Germinal center (tissue), 1 donor: ENCODE data around the gene SCAMP1.

ENCODE experiments used
- DNase-seq: peaks from one replicate; pipeline ENCODE4 v3.0.0; 2012; ENCODE audit warnings: mixed read lengths, low spot score

The SCAMP1 gene

DNA sequence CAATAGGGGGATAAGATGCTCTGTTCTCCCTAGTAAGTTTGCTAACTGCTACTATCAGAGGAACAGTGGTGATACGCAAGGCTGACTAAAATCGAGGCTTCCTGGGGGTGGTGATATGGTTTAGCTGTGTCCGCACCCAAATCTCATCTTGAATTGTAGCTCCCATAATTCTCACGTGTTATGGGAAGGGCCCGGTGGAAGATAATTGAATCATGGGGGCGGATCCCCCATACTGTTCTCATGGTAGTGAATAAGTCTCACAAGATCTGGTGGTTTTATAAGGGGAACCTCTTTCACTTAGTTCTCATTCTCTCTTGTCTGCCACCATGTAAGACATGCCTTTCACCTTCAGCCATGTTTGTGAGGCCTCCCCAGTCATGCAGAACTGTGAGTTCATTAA, 153.0 kb downstream of the SCAMP1 start:
- no peak for DNase-seq

GRCh38 chr5:78514427-78515330, 154.3 kb downstream of the SCAMP1 start:
- no peak for DNase-seq

GRCh38 chr5:78515670-78516069, 155.3 kb downstream of the SCAMP1 start:
- DNase-seq = no peak

DNA sequence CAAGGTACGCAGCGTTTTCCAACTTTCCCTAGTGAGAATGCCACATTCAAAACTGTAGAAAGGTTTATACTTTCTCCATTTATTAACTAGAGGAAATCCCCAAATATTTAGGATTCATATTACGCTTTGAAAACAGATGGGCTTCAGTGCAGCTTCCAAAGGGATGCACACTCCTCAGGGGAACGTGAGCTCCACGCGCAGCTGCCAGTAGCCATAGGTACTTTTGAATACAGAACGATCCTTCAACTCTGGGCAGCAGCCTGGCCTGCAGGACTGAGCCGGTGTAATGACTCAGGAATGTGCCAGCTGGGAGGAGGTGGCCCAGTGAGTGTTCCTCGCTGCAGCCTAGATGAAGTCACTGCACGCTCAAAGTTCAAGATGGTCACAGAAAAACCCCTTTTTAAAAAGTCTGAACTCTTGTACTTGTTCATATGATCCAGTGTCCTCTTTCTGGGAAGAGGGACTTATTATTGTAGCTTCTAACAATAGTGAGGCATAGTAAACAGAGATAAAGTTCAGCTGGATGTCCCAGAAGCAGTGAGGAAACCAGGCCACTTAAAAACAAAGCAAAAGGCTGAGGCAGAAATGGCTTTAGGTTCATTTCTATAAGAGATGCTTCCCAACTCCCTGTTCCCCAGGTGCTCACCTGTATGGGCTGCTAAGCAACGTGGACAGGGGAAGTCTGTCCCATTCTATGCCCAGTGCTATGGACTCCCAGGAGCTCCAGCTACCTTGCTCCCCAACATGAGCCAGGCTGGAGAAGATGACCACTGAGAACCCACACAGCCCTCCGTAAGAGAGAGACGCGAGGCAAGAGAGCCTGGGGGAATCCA, 158.2 kb downstream of the SCAMP1 start:
- no peak for DNase-seq

- DNase-seq = no peak
Measured at GRCh38 chr5:78519198-78519941, 159.0 kb downstream of the SCAMP1 start.

DNA sequence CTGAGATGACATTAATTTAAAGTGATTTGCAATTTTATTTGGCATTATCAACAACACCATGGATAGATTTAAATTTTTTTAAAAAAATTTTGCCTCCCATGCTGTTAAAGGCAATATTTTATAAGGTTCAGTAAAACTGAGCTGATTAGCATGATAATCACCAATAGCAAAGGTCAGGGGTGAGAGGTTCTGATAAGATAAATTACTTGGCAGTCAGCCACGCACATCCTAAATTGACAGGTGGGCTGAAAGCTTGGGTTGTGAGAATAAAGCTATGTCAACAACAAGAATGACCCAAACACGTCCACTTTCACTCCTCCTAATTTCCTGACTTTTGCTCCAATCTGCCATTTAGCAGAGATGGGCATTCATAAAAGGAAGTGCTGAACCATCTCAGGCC, 161.0 kb downstream of the SCAMP1 start:
- DNase-seq = no peak

DNA sequence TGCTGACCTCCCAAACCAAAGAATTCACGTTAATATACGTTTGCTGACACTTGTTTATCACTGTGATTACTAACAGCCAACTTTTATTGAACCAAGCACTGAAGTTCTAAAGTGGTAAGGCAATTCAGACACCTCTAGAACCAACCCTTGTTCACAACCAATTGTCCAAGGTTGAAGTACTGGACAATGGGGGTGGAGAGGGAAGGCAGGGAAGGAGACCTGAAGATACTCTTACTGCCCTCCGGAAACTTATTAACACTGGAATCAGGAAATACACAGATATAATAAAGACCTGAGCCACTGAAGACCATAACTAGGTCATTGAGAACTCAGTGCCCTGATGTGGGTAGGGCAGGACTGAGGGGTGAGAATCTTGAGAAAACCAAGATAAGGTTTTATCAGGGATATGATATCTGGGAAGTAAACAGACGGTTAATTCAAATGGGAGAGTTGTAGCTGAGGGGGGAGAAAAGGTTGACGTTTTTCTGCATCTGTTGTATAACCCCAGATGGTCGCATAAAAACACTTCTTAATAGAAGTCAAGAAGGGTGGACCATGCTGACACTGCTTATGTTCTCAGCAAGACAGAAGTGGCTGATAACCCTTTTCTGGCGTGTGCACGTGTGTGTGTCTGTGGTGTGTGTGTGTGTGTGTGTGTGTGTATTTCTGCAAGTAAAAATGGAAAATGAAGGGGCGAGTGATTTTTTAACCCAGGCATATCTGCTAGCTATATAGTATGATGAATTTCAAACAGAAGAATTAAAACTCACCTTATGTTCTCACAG, 162.3 kb downstream of the SCAMP1 start:
- no peak for DNase-seq

GRCh38 chr5:78523314-78524193, 163.1 kb downstream of the SCAMP1 start:
- DNase-seq = no peak

GRCh38 chr5:78526049-78526525, 165.7 kb downstream of the SCAMP1 start:
- DNase-seq = no peak

DNA sequence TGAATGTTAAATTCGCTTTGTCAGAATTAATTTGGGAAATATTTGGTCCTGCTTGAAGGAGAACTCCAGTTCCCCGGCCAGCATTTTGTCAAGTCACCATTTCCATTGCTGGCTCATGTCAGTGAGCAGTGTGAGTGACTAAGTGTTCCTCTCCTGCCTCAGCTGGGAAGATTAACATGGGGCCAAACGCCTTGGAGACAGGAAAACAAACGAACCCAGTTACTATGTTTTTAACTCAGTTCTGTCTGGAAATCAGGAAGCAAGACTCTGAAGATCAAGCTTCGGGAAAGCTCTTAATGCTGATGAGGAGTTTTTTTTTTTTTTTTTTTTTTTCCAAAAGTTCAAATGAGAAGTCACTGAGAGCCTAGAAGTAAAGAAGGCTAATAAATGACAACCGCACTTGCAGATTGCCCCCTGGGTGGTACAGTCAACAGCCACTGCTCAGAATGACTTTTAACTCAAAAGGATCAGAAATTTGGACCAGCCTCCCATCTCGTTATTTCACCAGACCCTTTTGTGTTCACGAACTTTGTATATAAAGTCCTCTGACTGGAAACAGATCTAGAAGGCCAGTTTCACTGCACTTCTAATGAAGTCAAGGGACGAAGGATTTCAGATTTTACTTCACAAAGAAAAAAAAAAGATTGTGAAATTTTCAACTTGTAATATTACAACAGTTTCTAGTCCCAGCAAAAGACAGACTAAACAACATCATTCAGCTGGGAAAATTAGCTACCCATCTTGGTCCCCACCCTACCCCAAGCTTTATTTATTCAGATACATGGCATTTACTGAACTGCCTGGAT, 166.8 kb downstream of the SCAMP1 start:
- no peak for DNase-seq

- no peak for DNase-seq
Measured at GRCh38 chr5:78527925-78528324, 167.5 kb downstream of the SCAMP1 start.
